ENCODE results near the gene YEATS2.
"Not testable (repeated sequence)": the region's sequence is repeated elsewhere in the genome, so short reads cannot be mapped to it uniquely, and the experiment has no call there.

The YEATS2 gene

DNA sequence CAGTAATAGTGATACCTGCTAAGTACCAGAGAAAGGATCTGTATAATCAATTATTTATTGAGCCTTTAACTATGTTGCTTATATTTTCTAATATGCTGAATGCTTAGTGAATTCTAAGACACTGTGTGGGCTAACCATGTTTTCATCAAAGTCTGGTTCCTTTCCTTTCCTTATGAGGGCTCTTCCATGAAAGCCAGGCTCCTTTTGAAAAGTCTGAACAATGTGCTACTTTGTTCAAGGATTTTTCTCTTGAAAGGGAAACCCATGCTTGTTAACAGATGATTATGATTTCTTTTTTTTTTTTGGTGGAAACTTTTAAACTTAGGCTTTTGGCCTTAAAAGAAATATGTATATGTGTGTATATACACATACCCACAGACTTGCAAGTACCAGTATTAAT is 17.0 kb downstream of the YEATS2 start:
- no peak for DNase-seq (ENCODE audit: low read depth)

DNA sequence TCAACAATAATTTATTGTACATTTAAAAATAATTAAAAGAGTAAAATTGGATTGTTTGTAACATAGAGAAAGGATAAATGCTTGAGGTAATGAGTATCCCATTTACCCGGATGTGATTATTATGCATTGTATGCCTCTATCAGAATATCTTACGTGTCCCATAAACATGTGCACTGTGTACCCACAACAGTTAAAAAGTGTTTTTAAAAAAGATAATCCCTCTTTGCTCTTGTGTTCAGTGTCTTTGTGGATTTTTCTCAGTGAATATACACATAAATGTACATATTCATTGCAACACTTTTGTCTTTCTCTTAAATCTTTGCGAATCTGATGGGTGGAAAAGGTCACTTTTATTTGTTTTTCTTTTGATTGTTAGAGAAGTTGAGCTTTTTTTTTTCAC is 20.4 kb downstream of the YEATS2 start:
- no peak for DNase-seq (ENCODE audit: low read depth)

DNA sequence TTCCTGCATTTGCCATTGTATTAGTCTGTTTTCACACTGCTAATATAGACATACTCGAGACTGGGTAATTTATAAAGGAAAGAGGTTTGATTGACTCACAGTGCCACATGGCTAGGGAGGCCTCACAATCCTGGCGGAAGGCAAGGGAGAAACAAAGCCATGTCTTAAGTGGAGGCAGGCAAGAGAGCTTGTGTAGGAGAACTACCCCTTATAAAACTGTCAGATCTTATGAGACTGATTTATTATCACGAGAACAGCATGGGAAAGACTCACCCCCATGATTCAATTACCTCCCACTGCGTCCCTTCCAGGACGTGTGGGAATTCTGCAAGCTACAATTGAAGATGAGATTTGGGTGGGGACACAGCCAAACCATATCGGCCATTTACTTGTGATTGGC is 27.8 kb downstream of the YEATS2 start:
- no peak for DNase-seq (ENCODE audit: low read depth)

DNA sequence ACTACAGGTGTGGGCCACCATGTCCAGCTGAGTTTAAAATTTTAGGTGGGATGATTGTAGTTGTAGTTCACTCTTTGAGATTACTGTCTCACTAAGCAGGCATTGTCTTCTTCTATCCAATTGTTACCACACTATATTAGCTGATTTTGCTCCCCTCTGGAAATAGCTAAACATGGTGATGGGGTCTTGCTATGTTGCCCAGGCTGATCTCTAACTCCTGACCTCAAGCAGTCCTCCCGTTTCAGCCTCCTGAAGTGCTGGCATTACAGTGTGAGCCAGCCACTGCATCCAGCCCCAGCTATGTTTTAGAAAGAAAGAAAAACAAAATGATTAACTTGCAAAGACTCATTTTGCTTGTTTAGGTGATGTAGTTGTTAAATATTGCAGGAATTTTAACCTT is 30.6 kb downstream of the YEATS2 start:
- DNase-seq (ENCODE audit: low read depth) = no peak

DNA sequence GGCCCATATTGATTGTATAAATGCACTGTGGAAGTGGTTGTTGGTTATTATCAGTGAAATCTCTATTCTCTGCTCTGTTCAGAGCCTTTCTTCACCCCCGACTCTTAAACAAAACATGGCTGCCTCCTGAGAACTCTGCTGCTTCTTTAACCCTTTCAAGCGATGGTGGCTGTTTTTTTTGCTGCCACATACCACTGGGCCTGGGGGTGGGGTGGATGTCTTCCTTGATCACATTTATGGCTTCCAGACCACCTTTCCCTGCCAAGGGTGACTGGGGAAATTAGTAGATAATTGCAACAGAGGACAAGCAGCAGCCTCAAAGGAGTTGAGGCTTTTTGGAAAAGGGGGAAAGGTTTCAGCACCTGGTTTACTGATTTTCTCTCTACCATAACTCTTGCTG is 32.8 kb downstream of the YEATS2 start:
- DNase-seq (ENCODE audit: low read depth) = no peak

DNA sequence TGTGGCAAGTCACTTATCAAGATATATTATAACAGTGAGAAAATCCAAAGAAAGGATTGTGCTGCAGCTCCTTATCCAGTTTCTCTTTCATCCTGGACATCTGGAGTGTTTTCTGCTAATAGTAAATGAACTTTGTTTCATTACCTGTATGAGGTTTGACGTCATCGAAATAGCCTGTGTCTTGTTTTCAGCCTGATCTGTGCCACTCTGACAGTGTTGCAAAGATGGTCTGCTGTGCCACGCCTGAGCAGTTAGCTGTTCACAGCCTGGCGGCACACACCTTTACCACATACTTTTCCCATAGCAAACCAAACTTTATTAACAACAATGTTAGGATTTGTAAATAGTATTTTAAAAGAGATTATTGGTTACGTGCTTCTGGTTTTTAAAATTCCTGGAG is 34.0 kb downstream of the YEATS2 start:
- no peak for DNase-seq (ENCODE audit: low read depth)

DNA sequence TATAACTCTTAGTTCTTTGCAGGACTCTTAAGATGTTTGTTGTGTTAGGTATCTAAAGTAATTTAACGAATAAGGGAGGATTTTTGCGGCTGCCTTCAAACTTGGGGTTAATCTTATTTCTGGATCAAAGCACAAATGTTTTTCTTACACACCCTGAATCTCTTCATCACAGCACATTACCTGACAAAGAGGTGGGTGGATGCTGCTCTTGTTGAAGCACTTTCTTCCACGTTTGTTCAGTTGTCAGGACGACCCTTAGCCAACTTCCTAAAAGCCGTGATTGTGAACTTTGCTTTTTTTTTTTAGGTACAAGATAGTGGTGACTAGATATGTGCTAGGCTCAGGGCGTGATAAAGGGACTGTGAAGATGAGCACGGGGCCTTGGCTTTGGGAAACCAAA is 36.0 kb downstream of the YEATS2 start:
- DNase-seq (ENCODE audit: low read depth) = no peak

DNA sequence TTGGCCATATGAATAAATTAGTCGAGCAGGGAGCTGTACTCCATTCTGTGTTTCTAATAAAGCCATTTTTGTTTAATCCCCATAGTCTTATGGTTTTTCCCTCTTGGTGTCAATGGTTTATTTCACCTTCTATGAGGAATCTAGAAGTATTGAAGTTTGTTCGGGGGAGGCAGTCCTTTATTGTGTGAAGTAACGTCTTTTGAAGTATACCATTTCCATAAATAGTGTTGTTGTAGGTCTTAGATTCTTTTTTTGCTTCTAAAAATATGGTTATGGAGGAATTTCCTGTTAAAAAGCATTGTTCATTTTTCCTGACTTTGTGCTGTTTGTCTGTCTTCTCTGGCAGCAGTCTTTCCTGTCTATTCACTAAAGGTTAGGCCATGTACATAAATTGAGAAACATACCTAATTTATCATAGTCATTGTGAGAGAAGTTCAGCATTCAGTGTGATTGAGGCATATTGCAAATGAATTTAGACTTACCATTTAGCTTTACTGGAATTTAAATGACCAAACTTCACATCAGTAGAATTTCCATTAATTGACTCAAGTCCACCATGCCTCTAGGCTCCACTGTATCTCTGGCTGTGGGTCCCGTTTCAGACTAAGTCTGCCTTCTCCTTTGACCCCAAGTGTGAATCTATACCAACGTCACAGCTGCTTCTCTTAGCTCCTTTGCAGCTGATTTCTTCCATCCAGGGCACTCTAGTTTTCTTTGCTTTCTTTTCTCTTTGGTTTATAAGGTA is 37.3 kb downstream of the YEATS2 start:
- no peak for DNase-seq (ENCODE audit: low read depth)

DNA sequence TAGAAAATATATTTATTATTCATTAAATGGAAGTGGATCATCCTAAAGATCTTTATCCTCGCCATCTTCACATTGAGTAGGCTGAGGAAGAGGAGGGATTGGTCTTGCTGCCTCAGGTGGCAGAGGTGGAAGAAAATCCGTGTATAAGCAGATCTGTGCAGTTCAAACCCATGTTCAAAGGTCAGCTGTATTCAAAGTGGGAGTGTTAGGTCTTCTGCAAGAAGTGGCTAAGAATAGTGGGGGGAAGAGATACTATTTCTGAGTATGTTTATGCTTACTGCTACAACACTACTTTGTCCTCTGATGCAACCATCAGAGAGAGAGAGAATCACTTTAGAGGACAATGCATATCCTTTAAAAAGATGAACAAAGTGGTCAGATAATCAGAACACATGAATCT is 39.5 kb downstream of the YEATS2 start:
- no peak for DNase-seq (ENCODE audit: low read depth)

DNA sequence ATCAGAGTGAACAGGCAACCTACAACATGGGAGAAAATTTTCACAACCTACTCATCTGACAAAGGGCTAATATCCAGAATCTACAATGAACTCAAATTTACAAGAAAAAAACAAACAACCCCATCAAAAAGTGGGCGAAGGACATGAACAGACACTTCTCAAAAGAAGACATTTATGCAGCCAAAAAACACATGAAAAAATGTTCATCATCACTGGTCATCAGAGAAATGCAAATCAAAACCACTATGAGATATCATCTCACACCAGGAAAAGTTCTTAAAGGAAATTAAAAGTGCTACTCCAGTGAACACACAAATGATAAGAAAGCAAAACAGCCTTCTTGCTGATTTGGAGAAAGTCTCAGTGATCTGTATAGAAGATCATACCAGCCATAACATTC is 42.6 kb downstream of the YEATS2 start:
- DNase-seq (ENCODE audit: low read depth) = not testable (repeated sequence)

DNA sequence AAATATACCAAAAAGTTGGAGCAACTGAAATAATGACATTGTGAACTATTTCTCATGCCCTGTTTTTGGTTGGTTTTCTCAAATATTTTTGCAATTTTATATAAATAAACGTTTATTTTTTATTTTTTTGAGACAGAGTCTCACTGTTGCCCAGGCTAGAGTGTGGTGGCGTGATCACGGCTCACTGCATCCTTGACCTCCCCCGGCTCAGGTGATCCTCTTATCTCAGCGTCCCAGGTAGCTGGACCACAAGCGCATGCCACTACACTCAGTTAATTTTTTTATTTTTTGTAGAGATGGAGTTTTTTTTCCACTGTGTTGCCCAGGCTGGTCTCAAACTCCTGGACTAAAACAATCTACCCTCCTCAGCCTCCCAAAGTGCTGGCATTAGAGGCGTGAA is 45.6 kb downstream of the YEATS2 start:
- DNase-seq (ENCODE audit: low read depth) = no peak

DNA sequence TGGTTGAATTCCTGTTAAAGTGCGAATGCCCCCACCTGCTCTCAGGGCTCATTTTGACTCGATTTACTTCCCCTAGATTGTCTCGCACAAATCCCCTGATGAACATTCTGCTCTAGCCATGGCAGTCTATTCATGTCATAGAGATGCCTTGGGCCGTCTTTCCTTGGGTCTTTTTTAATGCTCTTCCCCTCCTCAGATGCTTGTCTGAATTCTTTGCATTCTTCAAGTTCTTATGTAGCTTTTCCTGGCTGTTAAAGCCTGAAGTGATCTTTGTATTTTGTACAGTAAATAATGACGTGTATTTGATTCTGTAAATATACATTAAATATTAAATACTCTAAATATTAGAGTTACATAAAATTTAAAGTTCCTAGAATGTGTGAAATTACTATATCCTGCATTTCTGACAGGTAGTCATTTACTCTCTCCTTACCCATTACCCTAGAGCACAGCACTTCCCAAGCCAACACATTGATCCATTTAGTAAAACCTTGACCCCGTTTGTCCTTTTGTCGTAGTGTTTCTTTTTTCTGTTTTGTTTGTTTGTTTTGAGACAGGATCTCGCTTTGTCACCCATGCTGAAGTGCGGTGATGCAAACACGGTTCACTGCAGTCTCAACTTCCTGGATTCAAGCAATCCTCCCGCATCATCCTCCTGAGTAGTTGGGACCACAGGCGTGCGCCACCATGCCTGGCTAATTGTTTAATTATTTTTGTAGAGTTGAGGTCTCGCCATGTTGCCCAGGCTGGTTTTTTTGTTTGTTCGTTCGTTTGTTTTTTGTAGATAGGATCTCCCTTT is 47.9 kb downstream of the YEATS2 start:
- DNase-seq (ENCODE audit: low read depth) = no peak

DNA sequence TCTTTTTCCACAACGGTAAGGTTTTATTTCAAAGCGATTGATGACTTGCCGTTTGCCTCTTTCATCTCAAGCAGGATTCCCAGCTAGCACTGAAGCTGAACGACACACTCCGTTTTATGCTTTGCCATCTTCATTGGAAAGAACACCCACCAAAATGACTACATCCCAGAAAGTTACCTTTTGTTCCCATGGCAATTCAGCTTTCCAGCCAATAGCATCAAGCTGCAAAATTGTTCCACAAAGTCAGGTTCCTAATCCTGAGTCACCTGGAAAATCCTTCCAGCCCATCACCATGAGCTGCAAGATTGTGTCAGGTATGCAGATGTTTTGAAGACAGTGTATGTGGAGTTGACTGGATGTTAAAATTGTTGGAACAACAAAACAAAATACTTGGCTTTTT is 56.5 kb downstream of the YEATS2 start:
- no peak for DNase-seq (ENCODE audit: low read depth)

DNA sequence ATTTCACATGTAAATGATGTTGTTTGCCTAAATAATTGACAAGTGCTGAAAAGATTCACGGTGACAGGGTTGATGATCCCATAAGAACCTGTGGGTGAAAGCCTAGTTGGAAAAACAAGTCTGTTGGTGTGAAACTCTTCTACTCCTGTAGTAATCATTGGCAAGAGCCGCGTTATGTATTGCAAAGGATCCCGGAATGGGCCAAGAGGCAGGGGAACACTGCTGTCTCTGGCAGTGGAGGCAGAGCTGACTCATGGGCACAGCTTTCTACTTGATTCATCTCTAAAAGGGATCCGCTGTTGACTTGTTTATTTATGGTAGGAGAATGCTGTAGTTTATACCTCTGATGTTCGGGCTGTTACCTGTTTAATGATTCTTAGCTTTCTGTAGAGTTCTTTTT is 64.7 kb downstream of the YEATS2 start:
- DNase-seq (ENCODE audit: low read depth) = no peak

DNA sequence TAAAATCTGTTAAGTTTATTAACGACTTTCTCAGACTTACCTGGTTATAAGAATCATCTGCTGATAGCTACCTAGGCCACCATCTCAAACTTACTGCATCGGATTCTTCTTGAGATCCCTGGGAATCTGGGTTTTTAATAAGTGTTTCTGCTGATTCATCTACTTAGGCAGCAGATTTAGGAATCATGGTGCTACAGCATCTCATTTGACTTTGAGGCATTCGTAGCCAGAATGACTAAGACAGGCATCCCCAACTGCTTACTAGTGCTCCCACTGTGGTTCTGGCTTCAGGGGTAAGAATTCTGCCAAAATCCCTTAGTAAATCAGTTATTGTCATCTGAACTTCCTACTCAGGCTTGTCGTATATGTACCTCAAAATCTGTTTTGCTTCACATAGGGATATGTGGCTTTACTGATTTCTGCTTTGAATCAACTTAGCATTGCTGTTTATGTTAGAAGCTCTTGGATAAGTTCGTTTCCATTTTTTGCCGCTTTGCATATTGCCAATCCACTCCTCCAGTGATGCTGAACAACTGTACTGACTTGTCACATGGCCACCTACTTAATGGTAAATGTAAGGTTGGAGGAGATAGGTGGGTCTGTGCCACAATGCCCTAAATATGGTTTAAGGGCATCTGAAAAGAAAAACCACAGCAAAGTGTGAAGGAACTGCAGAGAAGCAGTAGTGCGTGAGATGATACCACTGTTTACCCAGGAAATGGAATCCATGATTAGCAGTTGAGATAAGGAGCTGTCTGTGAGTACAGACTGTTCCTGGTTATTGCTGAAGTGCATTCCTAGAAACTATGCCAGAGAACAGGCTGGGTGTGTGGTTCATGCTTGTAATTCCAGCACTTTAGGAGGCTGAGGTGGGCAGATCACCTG is 67.5 kb downstream of the YEATS2 start:
- no peak for DNase-seq (ENCODE audit: low read depth)

DNA sequence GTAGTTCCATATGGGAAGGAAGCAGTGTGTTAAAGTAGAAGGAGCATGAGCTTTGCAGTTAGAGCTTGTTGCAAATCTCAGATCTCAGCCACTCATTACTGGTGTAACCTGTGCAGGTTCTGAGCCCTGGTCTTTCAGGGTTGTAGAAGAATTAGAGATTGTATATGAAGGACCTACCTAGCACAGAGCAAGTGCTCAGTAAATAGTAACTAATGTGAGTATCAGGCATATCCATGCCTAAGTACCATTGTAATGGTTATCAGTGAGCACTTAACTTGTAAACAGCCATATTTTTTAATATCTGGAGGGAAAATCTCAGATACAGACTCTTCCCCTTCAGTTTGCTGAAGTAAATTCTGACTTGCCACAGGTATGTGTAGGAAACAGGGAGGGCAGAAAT is 68.5 kb downstream of the YEATS2 start:
- no peak for DNase-seq (ENCODE audit: low read depth)

DNA sequence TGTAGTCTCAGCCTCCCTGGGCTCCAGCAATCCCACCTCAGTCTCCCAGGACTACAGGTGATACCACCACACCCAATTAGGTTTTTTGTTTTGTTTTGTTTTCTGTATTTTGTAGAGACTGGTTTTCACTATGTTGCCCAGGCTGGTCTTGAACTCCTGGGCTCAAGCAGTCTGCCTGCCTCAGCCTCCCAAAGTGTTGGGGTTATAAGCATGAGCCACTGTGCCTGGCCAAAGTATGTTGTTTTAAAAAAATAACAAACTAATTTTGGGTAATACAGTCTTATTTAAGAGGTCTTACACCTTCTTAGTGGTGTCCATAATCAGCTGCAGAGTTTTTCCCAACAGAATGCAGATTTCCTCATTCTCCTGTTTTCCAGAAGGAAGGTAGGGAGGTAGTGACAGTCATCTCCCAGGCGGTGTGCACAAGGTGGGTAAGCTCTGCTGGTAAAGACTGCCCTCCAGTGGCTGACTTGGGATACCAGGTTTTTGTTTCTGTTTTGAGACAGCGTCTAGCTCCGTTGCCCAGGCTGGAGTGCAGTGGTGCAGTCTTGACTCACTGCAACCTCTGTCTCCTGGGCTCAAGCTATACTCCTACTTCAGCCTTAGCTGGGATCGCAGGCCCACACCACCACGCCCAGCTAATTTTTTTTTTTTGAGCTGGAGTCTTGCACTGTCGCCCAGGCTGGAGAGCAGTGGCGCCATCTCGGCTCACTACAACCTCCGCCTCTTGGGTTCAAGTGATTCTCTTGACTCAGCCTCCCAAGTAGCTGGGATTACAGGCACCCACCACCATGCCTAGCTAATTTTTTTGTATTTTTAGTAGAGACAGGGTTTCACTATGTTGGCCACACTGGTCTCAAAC is 69.4 kb downstream of the YEATS2 start:
- DNase-seq (ENCODE audit: low read depth) = peak; percentile 58

DNA sequence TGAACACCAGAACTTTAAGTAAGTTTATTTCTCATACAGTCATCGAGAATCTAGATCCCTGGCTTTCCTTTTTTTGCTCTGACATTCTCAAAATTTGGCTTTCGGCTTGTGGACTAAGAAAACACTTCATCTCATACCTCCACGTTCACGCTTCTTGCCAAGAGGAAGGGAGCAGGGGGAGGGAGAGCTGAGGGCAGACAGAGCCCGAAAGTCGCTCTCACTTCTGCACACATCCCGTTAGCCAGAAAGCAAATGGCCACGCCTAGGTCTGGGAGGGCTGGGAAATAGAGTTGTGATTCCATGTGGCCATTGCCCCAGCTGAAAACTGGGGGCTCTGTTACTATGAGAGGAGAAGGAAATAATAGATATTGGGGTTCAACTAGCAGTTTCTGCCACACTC is 70.5 kb downstream of the YEATS2 start:
- DNase-seq (ENCODE audit: low read depth) = no peak

DNA sequence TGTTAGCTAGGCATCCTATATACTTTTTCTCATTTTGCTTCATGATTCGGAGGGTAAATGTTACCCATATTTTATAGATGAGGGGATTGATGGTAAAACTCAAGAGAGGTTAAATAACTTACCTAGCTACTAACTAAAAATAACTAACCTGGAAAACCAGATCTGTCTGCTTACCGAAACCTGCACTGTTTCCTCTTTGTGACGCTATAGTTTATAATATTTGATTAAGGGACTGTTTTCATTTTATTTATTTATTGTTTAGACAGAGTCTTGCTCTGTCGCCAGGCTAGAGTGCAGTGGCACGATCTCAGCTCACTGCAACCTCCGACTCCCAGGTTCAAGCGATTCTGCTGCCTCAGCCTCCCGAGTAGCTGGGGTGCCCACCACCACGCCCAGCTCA is 71.9 kb downstream of the YEATS2 start:
- no peak for DNase-seq (ENCODE audit: low read depth)

DNA sequence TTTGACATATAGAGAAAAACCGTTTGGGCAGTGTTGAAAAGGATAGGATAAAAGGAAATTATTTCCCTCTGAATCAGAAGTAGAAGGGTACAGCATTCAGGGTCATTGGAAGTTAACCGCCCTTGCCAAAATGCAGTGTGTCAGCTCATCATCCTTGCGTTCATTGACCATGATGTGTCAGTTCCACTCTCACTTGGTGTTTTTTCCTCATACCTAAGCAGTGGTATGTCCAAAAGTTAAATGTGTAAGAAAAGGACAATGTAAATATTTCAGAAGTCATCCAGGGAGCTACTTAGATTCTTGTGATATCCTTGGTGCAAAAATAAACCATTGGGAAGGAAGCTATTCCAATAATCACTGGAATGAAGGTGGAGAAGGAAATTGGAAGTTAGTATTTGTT is 77.0 kb downstream of the YEATS2 start:
- no peak for DNase-seq (ENCODE audit: low read depth)

DNA sequence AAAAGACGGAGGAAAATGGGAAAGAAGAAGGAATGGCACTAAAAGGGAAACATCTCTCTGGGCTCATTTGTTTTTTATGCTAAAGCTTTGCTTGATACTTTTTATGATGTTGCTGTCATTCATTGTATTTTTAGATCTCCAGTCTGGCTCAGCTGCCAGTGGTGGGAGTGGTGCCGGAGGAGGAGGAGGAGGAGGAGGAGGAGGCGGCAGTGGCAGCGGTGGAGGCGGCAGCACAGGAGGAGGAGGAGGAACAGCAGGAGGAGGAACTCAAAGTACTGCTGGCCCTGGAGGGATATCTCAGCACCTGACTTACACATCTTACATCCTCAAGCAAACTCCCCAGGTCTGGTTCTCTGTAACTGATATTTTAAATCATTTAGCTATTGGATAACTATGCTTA is 78.2 kb downstream of the YEATS2 start:
- DNase-seq (ENCODE audit: low read depth) = no peak

DNA sequence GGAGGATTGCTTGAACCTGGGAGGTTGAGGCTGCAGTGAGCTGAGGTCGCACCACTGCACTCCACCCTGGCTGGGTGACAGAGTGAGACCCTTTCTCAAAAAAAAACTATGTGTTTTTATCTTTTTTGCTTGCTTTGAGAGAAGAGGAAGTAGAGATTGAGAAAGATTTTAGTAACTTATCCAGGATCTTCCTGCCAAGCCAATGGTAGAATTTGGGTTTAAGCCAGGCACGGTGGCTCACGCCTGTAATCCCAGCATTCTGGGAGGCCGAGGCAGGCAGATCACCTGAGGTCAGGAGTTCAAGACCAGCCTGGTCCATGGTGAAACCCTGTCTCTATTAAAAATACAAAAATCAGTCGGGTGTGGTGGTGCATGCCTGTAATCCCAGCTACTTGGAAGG is 78.9 kb downstream of the YEATS2 start:
- DNase-seq (ENCODE audit: low read depth) = not testable (repeated sequence)

Measured in stimulated activated CD4-positive, alpha-beta T cell treated with anti-CD3 and anti-CD28 coated beads, Interleukin-2, amount 100 ng/mL, for 4 hours (primary cell).